Kidney (tissue), 14 donors: Measurements from ENCODE around the gene LCN6. TPM values are rescaled to one million over a fixed set of nuclear protein-coding genes. Genes with fewer than 3 reads are reported as not detected.

Experiments used
- DNase-seq, 5 donors: peaks; one replicate each; pipeline ENCODE4 v3.0.0-alpha.2; 2013 to 2020
- FAIRE-seq: peaks from 2 replicates; lab custom pipeline; 2012; peaks lifted over from hg19 to GRCh38; lab: Jason Lieb, UNC
- H3K27ac ChIP-seq, 2 donors: one replicate each; pipeline ENCODE4 v1.7.0; 2013; ENCODE audit warnings: low read depth in 2 of 2, low read length in 2 of 2, inconsistent platforms in 1 of 2
- H3K27me3 ChIP-seq: one replicate; pipeline ENCODE4 v1.7.1; 2013; ENCODE audit warnings: low read length, inconsistent platforms; ENCODE audit not compliant: control insufficient read depth, insufficient read depth
- H3K36me3 ChIP-seq, 3 donors: one replicate each; pipeline versions ENCODE4 v1.7.0 to v1.7.1; 2013; ENCODE audit warnings: low read length in 3 of 3, control low read depth in 1 of 3, inconsistent platforms in 1 of 3; ENCODE audit not compliant: insufficient read depth in 3 of 3, control insufficient read depth in 2 of 3
- H3K4me1 ChIP-seq, 3 donors: one replicate each; pipeline versions ENCODE4 v1.7.0 to v1.7.1; 2013; ENCODE audit warnings: low read length in 3 of 3, inconsistent platforms in 1 of 3, low read depth in 1 of 3; ENCODE audit not compliant: control insufficient read depth in 2 of 3, insufficient read depth in 2 of 3
- H3K4me3 ChIP-seq, 3 donors: one replicate each; pipeline versions ENCODE4 v1.7.0 to v1.8.1; 2013; ENCODE audit warnings: low read length in 3 of 3, control low read depth in 1 of 3, inconsistent platforms in 1 of 3
- H3K9ac ChIP-seq, 3 donors: one replicate each; pipeline versions ENCODE4 v1.7.0 to v1.7.1; 2013; ENCODE audit warnings: low read length in 3 of 3, control low read depth in 1 of 3, inconsistent platforms in 1 of 3
- H3K9me3 ChIP-seq, 3 donors: one replicate each; pipeline versions ENCODE4 v1.7.0 to v1.7.1; 2013; ENCODE audit warnings: low read length in 3 of 3, control low read depth in 1 of 3, inconsistent platforms in 1 of 3; ENCODE audit not compliant: control insufficient read depth in 2 of 3, insufficient read depth in 1 of 3
- intact Hi-C: fragments of 100-400 bp; cut with DNase I; formaldehyde crosslinking; loops from one replicate; pipeline ENCODE4 v1.11.1; 2022
- polyA plus RNA-seq: library from polyadenylated mRNA; stranded (reverse); fragments of 350-450 nt; fragmentation: Illumina TruSeq; extraction: RNeasy Lipid Tissue Mini Kit (QIAGEN cat#74804); gene quantifications from one replicate; pipeline ENCODE4 v1.2.3, GENCODE V29; 2014; ENCODE audit warnings: low read depth, low replicate concordance; ENCODE audit not compliant: insufficient read depth
- total RNA-seq: library from RNA; stranded (reverse); fragmentation: NEBNext Ultra II Directional; extraction: Animal tissue kit (Norgen Biotek cat#: 25700); gene quantifications from one replicate; pipeline ENCODE4 v1.2.1, GENCODE V29; 2021
- TF ChIP-seq, protein P1 (sequence below): IDR thresholded peaks from 3 replicates; pipeline ENCODE4 v1.5.1; 2012; ENCODE audit warnings: mild to moderate bottlenecking, moderate library complexity, borderline replicate concordance; ENCODE audit not compliant: insufficient read depth; ENCODE audit errors: extremely low read depth
- donor health status: control.
- donor health status: control.
- donor health status: control.
- donor health status: control.
- donor health status: control.
- donor health status: DM: yes; HTN: yes; CAD: no.
- donor health status: Normal renal cell carcinoma (clear cell type).

Gene LCN6
- total and polyA plus RNA-seq, 2 donors from 2014 or later, result 16.0 TPM; not detected in 1

- Histone ChIP-seq H3K27ac (no peak overlapping the region), H3K27me3 (no peaks in the 10 kb centered on the region), H3K36me3 (no peaks in the 10 kb centered on the region), H3K9me3 (no peaks in the 10 kb centered on the region), H3K4me3 (no peak overlapping the region), H3K4me1 (peaks cover 0 to 16% (median 4%) of the 10 kb centered on the region in 3 donors), H3K9ac (no peak overlapping the region)
- no peak for DNase-seq
- no peak for FAIRE-seq
- intact Hi-C loops, result no loop called here
- TF ChIP-seq, protein P1, sequence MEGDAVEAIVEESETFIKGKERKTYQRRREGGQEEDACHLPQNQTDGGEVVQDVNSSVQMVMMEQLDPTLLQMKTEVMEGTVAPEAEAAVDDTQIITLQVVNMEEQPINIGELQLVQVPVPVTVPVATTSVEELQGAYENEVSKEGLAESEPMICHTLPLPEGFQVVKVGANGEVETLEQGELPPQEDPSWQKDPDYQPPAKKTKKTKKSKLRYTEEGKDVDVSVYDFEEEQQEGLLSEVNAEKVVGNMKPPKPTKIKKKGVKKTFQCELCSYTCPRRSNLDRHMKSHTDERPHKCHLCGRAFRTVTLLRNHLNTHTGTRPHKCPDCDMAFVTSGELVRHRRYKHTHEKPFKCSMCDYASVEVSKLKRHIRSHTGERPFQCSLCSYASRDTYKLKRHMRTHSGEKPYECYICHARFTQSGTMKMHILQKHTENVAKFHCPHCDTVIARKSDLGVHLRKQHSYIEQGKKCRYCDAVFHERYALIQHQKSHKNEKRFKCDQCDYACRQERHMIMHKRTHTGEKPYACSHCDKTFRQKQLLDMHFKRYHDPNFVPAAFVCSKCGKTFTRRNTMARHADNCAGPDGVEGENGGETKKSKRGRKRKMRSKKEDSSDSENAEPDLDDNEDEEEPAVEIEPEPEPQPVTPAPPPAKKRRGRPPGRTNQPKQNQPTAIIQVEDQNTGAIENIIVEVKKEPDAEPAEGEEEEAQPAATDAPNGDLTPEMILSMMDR, result no peak
These were observed 3.6 kb downstream of the LCN6 start for GRCh38 chr9:136744773-136745172.

GRCh38 chr9:136743639-136744211, 4.6 kb downstream of the LCN6 start:
- Histone ChIP-seq H3K9ac (no peak overlapping the region), H3K27ac (no peak overlapping the region), H3K36me3 (no peaks in the 10 kb centered on the region), H3K4me3 (no peak overlapping the region), H3K9me3 (no peaks in the 10 kb centered on the region), H3K27me3 (no peaks in the 10 kb centered on the region), H3K4me1 (peaks cover 0 to 16% (median 4%) of the 10 kb centered on the region in 3 donors)
- intact Hi-C loops, result no loop called here
- TF ChIP-seq, protein P1, result no peak
- peak in 1 of 5 donors; percentile 61 for DNase-seq
- FAIRE-seq, result no peak

DNA sequence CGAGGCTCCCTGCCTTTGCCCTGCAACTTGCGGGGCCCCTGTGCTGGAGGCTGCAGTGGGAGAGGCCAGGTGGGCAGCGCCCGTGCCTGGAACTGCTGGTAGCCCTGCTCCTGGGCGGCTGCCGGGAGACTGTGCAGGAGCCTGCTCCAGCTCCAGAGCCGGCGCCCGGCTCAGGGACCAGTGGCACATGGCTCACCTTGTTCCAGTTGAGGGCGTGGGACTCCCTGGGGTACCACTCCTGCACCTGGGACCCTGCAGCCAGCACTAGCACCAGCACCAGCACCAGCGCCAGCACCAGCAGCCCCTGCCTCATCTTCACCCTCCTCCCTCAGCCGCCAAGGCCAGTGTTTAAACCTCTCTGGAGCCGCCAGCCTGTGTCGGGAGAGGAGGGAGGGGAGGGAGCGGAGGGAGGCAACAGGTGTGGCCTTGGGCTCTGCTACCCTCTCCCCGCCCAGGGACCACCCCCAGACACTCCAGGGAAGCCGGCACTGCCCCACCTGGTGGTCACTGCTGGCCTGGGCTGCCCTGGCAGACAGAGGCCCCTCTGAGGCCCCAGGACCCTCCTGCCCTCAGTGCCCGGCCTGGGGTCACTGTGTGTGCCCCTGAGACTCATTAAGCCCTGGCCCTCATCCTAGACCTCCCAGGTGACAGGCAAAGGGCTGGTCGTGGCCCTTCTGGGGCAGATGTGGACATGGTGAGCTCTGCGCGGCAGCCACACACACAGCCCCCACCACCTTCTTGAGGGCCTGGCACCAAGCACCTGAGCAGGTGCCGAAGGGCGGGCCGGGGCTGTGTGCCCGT, 5.5 kb downstream of the LCN6 start, which contains the start of gene LCN10:
LCN10 (minus strand) TSS at position 350 of the 801 bp plus-strand sequence; CDS start at position 313, 37 bp downstream.
- intact Hi-C loops, result no loop called here
- Histone ChIP-seq H3K4me3 (no peak within 1 kb of the TSS), H3K27me3 (no peaks in the 10 kb centered on the region), H3K4me1 (peaks cover 0 to 16% (median 4%) of the 10 kb centered on the region in 3 donors), H3K9ac (no peak within 1 kb of the TSS), H3K27ac (no peak within 1 kb of the TSS), H3K9me3 (no peaks in the 10 kb centered on the region), H3K36me3 (no peaks in the 10 kb centered on the region)
- no peak for FAIRE-seq
- TF ChIP-seq, protein P1, result no peak
- DNase-seq, result peak; percentile 77 to 93 (median 86)
